T-helper 17 cell (primary cell): ENCODE measurements around the gene SH3RF2. TPM values are rescaled to one million over a fixed set of nuclear protein-coding genes. Genes with fewer than 3 reads are reported as not detected.

Source experiments
- ATAC-seq: fragments of 150-1000 bp; cut with Tn5 transposase; 2 replicates; pipeline ENCODE4 v1.10.0; 2021; ENCODE audit warnings: mild to moderate bottlenecking, moderate library complexity
- DNase-seq, 3 donors: peaks; one replicate each; pipeline versions ENCODE4 v3.0.0 to v3.0.0-alpha.2; 2020 to 2021
- H3K9me3 ChIP-seq: one replicate; pipeline ENCODE4 v1.7.0; 2013; ENCODE audit warnings: low read length, mild to moderate bottlenecking; ENCODE audit not compliant: control insufficient read depth, poor library complexity, severe bottlenecking
- H3K27ac Mint-ChIP-seq: one replicate; pipeline ENCODE4 v1.8.0; 2022; ENCODE audit warnings: mild to moderate bottlenecking, moderate library complexity, mixed read lengths
- H3K27me3 Mint-ChIP-seq: one replicate; pipeline ENCODE4 v1.8.0; 2022; ENCODE audit warnings: mixed read lengths
- H3K36me3 Mint-ChIP-seq: one replicate; pipeline ENCODE4 v1.8.0; 2022; ENCODE audit warnings: low read depth, mixed read lengths
- H3K4me1 Mint-ChIP-seq: one replicate; pipeline ENCODE4 v1.8.0; 2022; ENCODE audit warnings: mild to moderate bottlenecking, mixed read lengths
- H3K4me3 Mint-ChIP-seq: one replicate; pipeline ENCODE4 v1.8.0; 2022; ENCODE audit warnings: mild to moderate bottlenecking, moderate library complexity, mixed read lengths
- total RNA-seq, 4 donors: library from RNA in 2 of 4; stranded (reverse) in 2 of 4; gene quantifications; one replicate each; pipeline ENCODE4 v1.2.3 and lab custom pipeline; 2022 to 2026

Gene SH3RF2
- total RNA-seq, 2 donors from 2014 or later, result 0.60 TPM; not detected in 1

DNA sequence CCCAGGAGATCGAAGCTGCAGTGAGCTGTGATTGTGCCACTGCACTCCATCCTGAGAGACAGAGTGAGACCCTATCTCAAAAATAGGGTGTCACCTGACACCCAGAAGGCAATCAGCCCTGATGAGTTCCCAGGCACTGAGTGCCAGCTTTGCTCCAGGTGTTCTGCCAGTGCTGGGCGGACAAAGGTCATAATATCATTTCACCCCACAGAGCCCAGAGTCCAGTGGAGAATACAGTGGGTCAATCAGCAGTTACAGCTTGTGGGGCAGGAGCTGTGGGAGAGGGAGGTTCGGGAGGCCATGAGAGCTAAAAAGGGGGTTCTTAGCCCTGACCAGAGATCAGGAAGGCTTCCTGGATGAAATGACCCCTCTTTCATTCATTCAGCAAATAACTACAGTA is 24.4 kb upstream of the SH3RF2 start:
- Mint-ChIP-seq H3K4me1 (peaks cover 2% of the 10 kb centered on the region), H3K36me3 (peaks cover 2% of the 10 kb centered on the region), H3K27me3 (peaks cover 28% of the 10 kb centered on the region), H3K27ac (no peak overlapping the region), H3K4me3 (no peak overlapping the region)
- DNase-seq (no peak), ATAC-seq (no peak)
- no peaks in the 10 kb centered on the region for H3K9me3 ChIP-seq

DNA sequence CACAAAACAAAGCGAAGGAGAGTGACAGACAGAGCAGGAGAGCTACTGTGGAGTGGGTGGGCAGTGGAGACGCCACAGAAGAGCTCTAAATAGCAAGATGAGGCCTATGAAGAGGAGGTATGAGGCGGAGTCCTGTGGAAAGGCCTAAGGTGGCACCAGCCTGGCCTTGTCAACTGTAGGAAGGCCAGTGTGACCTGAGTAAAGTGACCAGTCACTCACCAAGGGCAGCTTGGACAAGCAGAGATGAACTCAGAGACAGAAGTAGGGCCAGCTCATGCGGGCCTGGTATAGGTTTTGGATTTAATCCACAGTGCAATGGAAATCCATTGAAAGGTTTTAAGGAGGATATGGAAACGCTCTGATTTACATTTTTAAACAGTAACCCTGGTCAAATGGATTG is 23.8 kb upstream of the SH3RF2 start:
- no peak for DNase-seq
- H3K27ac Mint-ChIP-seq, result no peak overlapping the region
- H3K27me3 Mint-ChIP-seq, result peaks cover 27% of the 10 kb centered on the region

DNA sequence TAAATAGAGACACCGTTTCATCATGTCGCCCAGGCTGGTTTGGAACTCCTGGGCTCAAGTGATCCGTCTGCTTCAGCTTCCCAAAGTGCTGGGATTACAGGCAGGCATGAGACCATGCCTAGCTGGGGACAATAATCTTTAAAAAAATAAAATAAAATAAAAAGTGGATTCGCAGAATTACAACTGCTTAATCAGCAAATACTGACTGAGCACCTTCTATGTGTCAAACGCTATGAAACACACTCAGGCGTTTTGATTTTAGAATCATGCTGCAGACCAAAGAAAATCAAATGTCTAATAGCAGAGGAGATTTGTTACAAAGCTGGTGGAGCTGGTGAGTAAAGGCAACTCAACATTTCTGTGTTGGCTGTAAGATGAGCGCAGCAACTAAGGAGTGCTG is 22.7 kb upstream of the SH3RF2 start:
- Mint-ChIP-seq H3K4me1 (peaks cover 2% of the 10 kb centered on the region), H3K4me3 (no peak overlapping the region), H3K36me3 (peaks cover 2% of the 10 kb centered on the region), H3K27ac (no peak overlapping the region), H3K27me3 (peaks cover 20% of the 10 kb centered on the region)
- H3K9me3 ChIP-seq, result no peaks in the 10 kb centered on the region
- DNase-seq (no peak), ATAC-seq (no peak)

More for the DNA sequence above, 23.8 kb upstream of the SH3RF2 start:
- H3K4me3 Mint-ChIP-seq, result no peak overlapping the region
- ATAC-seq, result no peak
- H3K9me3 ChIP-seq, result no peaks in the 10 kb centered on the region
- peaks cover 2% of the 10 kb centered on the region for H3K4me1 Mint-ChIP-seq
- peaks cover 2% of the 10 kb centered on the region for H3K36me3 Mint-ChIP-seq

DNA sequence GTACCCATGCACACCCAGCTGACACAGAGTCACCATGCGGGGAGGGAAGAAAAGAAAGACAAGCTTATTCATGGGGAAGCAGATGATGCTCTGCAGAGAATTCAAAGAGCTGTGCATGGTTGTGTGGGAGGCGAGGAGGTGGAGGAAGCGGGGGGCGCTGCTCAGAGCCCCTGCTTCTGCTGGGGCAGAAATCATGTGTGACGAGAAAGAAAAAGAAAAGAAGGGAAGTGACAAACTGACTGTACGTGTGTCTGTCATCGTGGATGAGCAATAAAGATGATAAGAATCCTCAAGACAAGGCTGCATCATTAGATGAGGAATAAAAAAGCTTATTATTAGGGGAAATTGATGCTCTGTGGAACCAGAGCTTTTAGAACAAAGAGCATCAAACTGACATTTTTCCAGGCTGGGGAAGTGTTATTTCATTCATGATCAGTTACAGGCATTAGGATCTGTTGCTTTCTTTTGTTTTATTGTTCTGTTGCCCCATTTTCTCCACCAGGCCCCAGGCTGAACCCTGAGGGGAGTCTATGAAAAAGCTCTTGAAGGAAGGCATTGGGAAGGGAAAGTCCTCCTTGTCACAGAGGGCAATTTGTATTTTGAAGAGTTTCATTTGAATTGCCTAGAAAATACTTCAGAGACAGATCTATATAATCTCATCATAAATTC is 20.3 kb upstream of the SH3RF2 start:
- Mint-ChIP-seq H3K4me3 (no peak overlapping the region), H3K4me1 (no peaks in the 10 kb centered on the region), H3K27ac (no peak overlapping the region), H3K27me3 (peaks cover 11% of the 10 kb centered on the region), H3K36me3 (peaks cover 2% of the 10 kb centered on the region)
- no peak for DNase-seq
- H3K9me3 ChIP-seq, result no peaks in the 10 kb centered on the region
- ATAC-seq, result no peak

DNA sequence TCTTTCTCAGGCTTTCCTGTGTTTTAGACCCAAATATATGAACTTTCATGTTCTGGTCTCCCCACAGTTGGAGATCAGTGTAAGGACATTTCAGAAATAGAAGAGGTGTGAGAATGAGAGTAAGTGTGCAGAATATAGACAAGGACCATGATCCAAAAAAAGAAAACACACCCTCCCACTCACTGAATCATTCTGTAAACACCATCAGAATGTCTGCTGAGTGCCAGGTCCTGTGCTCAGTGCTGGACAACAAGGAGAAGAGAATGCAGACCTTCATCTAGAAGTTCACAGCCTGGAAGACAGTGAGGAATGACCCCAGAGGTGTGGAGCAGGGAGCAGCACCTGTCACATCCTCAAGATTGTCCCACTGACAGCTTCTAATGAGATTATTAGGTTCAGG is 19.1 kb upstream of the SH3RF2 start:
- H3K4me3 Mint-ChIP-seq, result no peak overlapping the region
- peaks cover 4% of the 10 kb centered on the region for H3K36me3 Mint-ChIP-seq
- DNase-seq (no peak), ATAC-seq (no peak)
- H3K27ac Mint-ChIP-seq, result no peak overlapping the region
- no peaks in the 10 kb centered on the region for H3K4me1 Mint-ChIP-seq
- H3K27me3 Mint-ChIP-seq, result peaks cover 10% of the 10 kb centered on the region
- H3K9me3 ChIP-seq, result no peaks in the 10 kb centered on the region

DNA sequence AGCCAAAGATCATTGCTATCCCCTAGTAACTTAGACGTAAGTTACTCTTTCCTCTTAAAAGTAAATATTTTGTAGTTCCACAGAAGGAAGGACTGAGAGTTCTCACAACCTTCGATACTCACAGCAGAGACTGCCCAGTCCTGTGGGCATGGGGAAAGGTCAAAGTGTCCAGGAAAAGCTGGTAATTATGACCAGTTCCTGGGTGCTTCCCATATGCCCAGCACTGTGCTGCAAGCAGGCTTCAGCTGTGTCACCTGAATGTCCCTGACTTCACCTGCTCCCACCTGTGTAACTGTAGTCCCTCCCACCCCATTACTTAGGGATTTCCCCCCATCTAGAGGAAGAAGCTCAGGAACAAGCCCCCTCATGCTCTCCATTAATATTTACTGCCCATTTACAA is 18.0 kb upstream of the SH3RF2 start:
- peaks cover 12% of the 10 kb centered on the region for H3K27me3 Mint-ChIP-seq
- no peaks in the 10 kb centered on the region for H3K4me1 Mint-ChIP-seq
- H3K36me3 Mint-ChIP-seq, result peaks cover 2% of the 10 kb centered on the region
- no peak overlapping the region for H3K27ac Mint-ChIP-seq
- H3K9me3 ChIP-seq, result no peaks in the 10 kb centered on the region
- ATAC-seq (no peak), DNase-seq (no peak)
- H3K4me3 Mint-ChIP-seq, result no peak overlapping the region

DNA sequence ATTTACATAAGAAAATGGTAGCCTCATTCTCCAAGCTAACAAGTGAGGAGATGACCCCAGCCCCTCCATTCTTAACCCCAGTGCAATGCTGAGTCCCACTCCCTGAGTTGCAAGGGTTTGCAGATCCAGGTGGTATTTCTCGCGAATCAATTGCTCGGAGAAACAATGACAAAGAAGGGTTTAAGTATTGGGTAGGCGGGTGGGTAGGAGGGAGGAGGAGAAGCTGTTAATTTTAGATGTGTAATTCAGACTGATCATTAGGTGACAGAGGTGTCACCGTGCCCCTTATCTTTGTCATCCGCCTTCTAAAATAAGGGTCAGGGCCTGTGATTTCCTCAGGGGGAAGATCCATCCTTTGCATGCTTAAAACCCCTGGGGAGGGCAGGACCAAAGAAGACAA is 17.0 kb upstream of the SH3RF2 start:
- DNase-seq (no peak), ATAC-seq (no peak)
- peaks cover 12% of the 10 kb centered on the region for H3K27me3 Mint-ChIP-seq
- H3K27ac Mint-ChIP-seq, result no peak overlapping the region
- H3K4me1 Mint-ChIP-seq, result no peaks in the 10 kb centered on the region
- H3K4me3 Mint-ChIP-seq, result no peak overlapping the region
- no peaks in the 10 kb centered on the region for H3K9me3 ChIP-seq
- H3K36me3 Mint-ChIP-seq, result peaks cover 2% of the 10 kb centered on the region

DNA sequence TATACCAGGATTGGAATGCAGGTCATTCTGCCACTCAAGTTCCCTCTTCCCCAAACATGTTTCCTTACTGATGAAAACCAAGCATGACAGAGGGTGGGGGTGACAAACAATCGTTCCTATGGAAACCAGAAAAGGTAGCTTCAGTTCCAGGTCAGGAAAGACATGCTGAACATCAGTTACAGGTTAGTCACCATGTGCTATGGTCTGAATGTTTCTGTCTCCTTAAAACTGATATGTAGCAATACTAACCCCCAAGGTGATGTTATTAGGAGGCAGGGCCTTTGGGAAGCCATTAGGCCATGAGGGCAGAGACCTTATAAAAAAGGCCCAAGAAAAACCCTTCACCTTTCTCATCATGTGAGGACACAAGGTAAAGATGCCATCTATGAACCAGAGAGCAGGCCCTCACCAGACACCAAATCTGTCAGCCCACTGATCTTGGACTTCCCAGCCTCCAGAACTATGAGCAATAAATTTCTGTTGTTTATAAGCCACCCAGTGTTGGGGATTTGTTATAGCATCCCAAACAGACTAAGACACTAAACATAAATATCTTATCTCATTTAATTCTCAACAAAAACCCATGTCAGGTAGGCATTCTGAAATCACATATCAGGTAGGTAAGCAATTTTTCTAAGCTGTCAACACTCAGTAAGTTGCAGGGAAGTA is 15.7 kb upstream of the SH3RF2 start:
- Mint-ChIP-seq H3K27me3 (peaks cover 12% of the 10 kb centered on the region), H3K27ac (no peak overlapping the region), H3K4me1 (no peaks in the 10 kb centered on the region), H3K36me3 (peaks cover 2% of the 10 kb centered on the region), H3K4me3 (no peak overlapping the region)
- DNase-seq, result no peak
- no peaks in the 10 kb centered on the region for H3K9me3 ChIP-seq
- ATAC-seq, result no peak

DNA sequence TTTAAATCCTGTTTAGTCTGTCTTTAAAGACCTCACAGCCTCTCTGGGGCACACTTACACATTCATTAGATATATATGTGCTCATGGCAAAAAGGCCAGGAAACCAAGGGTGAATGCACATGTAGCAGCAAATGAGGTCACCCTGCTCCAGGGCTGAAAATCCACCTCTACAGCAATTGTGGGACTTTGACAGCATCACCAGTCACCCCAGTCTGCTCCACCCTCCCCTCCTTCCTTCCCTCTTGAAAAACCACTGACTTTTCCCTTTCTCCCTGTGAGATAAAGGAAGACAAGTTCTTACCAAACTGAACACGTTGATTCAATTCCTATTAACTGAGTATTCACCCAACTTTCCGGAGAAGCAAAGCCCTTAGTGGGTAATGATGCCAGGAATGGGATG is 15.2 kb upstream of the SH3RF2 start:
- peaks cover 12% of the 10 kb centered on the region for H3K27me3 Mint-ChIP-seq
- no peaks in the 10 kb centered on the region for H3K9me3 ChIP-seq
- ATAC-seq, result no peak
- DNase-seq, result no peak
- no peak overlapping the region for H3K4me3 Mint-ChIP-seq
- peaks cover 2% of the 10 kb centered on the region for H3K36me3 Mint-ChIP-seq
- no peak overlapping the region for H3K27ac Mint-ChIP-seq
- H3K4me1 Mint-ChIP-seq, result no peaks in the 10 kb centered on the region

DNA sequence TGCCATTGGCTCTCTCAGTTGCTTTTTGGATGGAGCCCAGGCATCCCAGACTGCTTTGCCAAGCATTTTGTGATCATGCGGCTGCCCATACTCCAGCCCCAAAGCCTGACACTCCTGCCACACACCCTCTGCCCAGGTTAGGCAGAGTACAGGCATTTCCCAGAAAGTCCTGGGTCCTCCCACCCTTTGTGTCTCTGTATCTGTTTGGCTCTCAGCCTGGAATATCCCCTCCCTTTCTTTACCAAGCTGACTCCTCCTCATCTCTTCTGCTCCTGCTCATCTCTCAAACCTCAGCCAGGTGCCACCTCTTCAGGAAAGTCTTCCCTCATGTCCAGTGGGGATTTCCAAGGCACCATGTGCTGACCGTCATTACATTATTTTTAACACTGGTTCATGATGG is 14.3 kb upstream of the SH3RF2 start:
- H3K4me3 Mint-ChIP-seq, result no peak overlapping the region
- peaks cover 2% of the 10 kb centered on the region for H3K36me3 Mint-ChIP-seq
- H3K4me1 Mint-ChIP-seq, result no peaks in the 10 kb centered on the region
- H3K27me3 Mint-ChIP-seq, result peaks cover 12% of the 10 kb centered on the region
- no peak for DNase-seq
- H3K27ac Mint-ChIP-seq, result no peak overlapping the region
- no peaks in the 10 kb centered on the region for H3K9me3 ChIP-seq
- ATAC-seq, result no peak

DNA sequence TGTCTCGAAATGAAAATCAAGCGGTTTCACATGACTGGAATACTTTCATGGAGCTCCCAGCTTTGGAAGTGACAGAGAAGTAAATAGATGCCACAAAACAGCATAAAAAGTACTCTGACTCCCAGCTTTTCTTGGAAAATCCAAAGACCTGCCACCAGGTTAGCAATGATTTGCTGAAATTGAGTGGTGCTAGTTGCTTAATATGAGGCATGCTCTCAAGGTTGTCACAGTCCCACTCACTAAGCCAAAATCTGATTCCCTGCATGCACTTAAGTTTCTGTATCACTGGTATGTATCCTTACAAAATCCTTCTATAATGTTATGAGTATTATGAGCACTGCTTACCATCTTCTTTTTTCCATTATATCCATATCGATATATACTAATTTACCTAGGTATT is 13.0 kb upstream of the SH3RF2 start:
- no peaks in the 10 kb centered on the region for H3K9me3 ChIP-seq
- H3K27ac Mint-ChIP-seq, result no peak overlapping the region
- ATAC-seq (no peak), DNase-seq (no peak)
- no peak overlapping the region for H3K4me3 Mint-ChIP-seq
- H3K36me3 Mint-ChIP-seq, result peaks cover 2% of the 10 kb centered on the region
- H3K27me3 Mint-ChIP-seq, result peaks cover 10% of the 10 kb centered on the region
- H3K4me1 Mint-ChIP-seq, result no peaks in the 10 kb centered on the region

DNA sequence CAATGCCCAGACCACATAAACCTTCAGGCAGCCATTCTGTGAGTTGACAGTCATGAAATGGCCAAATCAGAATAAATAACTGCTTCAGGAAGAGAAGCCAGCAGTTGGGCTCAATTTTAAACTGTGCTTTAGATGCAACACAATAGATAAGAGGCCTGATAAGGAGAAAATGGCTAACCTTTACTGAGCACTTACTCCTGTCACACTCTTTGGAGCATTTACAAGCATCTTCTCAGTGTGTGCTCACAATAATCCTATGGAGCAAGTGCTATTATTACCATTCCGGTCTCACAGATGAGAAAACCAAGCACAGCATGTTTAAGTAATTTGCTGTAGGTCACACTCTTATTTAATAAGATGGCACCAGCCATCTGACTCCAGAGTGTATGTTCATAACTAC is 11.5 kb upstream of the SH3RF2 start:
- DNase-seq (no peak), ATAC-seq (no peak)
- no peaks in the 10 kb centered on the region for H3K4me1 Mint-ChIP-seq
- H3K27me3 Mint-ChIP-seq, result peaks cover 4% of the 10 kb centered on the region
- no peak overlapping the region for H3K27ac Mint-ChIP-seq
- no peaks in the 10 kb centered on the region for H3K9me3 ChIP-seq
- peaks cover 2% of the 10 kb centered on the region for H3K36me3 Mint-ChIP-seq
- no peak overlapping the region for H3K4me3 Mint-ChIP-seq

DNA sequence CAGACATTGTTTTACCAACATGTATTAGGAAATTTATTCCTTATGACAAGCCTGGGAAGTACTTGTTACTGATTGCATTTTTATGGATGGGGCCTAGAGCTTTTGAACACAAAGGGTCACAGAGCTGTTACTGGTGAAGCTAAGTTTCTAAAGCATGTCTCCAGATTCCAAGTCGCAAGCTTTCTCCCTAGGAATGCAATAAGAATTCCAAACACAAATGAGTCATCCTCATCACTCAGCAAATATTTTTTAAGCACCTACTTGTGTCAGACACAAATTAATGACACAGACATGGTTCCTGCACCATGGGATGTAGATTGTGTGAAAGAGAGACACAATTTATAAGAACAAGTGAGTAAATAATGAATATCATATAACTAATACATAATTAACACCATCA is 11.0 kb upstream of the SH3RF2 start:
- Mint-ChIP-seq H3K4me1 (no peaks in the 10 kb centered on the region), H3K27ac (no peak overlapping the region), H3K4me3 (no peak overlapping the region), H3K27me3 (peaks cover 4% of the 10 kb centered on the region), H3K36me3 (peaks cover 2% of the 10 kb centered on the region)
- ATAC-seq (no peak), DNase-seq (no peak)
- no peaks in the 10 kb centered on the region for H3K9me3 ChIP-seq

DNA sequence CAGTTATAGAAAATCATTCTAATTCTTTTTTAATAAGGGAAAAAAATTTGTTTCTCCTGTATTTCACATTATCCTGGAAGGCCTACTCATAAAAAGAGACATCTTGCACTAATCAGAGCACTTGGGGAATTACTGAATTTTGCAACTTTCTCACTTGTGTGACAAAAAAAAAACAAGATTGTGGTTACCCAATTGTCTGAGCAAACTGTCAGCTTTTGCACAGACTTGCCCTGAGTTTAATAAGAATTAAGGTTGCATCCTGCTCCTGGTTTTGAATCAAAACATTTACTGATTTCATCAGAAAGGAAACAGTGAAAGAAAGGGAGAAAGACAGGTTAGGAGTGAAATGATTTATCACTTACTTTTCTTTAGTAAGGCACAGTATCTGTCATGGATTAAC is 10.6 kb upstream of the SH3RF2 start:
- ATAC-seq (no peak), DNase-seq (no peak)
- no peaks in the 10 kb centered on the region for H3K9me3 ChIP-seq
- H3K27ac Mint-ChIP-seq, result no peak overlapping the region
- no peak overlapping the region for H3K4me3 Mint-ChIP-seq
- peaks cover 2% of the 10 kb centered on the region for H3K36me3 Mint-ChIP-seq
- H3K27me3 Mint-ChIP-seq, result peaks cover 4% of the 10 kb centered on the region
- H3K4me1 Mint-ChIP-seq, result no peaks in the 10 kb centered on the region
